GM23338 (cell line): ENCODE data around the gene RYR2.

Source experiments
- CREB1 ChIP-seq: fragments of 250-450 bp; sonication (Bioruptor Pico); IDR thresholded peaks from 2 replicates; pipeline ENCODE4 v1.5.0; 2020; ENCODE audit warnings: low read depth, mild to moderate bottlenecking, moderate library complexity
- EZH2 ChIP-seq: fragments of 200-600 bp; sonication (generic); IDR thresholded peaks from one replicate; pipeline ENCODE4 v1.8.0; 2017; ENCODE audit warnings: antibody characterized with exemption, mild to moderate bottlenecking, low read depth; ENCODE audit not compliant: unreplicated experiment
- EZH2phosphoT487 ChIP-seq: fragments of 200-600 bp; sonication (generic); IDR thresholded peaks from one replicate; pipeline ENCODE4 v1.8.1; 2018; ENCODE audit warnings: antibody characterized with exemption; ENCODE audit not compliant: unreplicated experiment
- JUNB ChIP-seq: IDR thresholded peaks from one replicate; pipeline ENCODE4 v1.6.1; 2016; ENCODE audit warnings: antibody characterized with exemption; ENCODE audit not compliant: unreplicated experiment
- NANOG ChIP-seq: IDR thresholded peaks from 2 replicates; pipeline ENCODE4 v1.6.1; 2016; ENCODE audit warnings: antibody characterized with exemption, borderline replicate concordance
- POLR2AphosphoS5 ChIP-seq: IDR thresholded peaks from 2 replicates; pipeline ENCODE4 v1.6.1; 2016; ENCODE audit warnings: antibody characterized with exemption, low read depth
- TF ChIP-seq, protein P1 (sequence below), 2 experiments: fragments of 200-600 bp in 1 of 2; sonication (generic) in 1 of 2; conservative IDR thresholded peaks; 2 replicates each; pipeline versions ENCODE4 v1.5.1 to v1.6.1; 2016 to 2017; ENCODE audit warnings: antibody characterized with exemption in 2 of 2, low read depth in 2 of 2, mild to moderate bottlenecking in 2 of 2, moderate library complexity in 1 of 2
- TF ChIP-seq, protein P2 (sequence below): IDR thresholded peaks from one replicate; pipeline ENCODE4 v1.6.1; 2018; ENCODE audit warnings: antibody characterized with exemption; ENCODE audit not compliant: unreplicated experiment
- TF ChIP-seq, protein P3 (sequence below): IDR thresholded peaks from 2 replicates; pipeline ENCODE4 v1.6.1; 2016; ENCODE audit warnings: antibody characterized with exemption

DNA sequence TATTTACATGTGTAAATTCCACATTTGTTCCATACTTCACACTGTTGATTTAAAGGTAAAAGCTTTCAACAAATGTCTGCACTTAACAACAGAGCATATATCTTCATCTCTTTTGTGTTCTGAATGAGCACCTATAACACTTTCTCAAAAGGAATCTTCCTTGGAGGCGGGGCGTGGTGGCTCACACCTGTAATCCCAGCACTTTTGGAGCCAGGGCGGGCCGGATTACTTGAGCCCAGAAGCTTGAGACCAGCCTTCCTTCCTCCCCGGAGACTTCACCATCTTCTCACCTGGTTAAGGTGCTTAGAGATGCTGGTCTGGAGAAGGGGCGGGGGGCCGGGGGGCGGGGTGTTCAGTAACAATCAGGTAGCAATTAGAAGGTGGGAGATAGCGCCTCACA is 16.5 kb downstream of the RYR2 start:
- TF ChIP-seq, protein P1, sequence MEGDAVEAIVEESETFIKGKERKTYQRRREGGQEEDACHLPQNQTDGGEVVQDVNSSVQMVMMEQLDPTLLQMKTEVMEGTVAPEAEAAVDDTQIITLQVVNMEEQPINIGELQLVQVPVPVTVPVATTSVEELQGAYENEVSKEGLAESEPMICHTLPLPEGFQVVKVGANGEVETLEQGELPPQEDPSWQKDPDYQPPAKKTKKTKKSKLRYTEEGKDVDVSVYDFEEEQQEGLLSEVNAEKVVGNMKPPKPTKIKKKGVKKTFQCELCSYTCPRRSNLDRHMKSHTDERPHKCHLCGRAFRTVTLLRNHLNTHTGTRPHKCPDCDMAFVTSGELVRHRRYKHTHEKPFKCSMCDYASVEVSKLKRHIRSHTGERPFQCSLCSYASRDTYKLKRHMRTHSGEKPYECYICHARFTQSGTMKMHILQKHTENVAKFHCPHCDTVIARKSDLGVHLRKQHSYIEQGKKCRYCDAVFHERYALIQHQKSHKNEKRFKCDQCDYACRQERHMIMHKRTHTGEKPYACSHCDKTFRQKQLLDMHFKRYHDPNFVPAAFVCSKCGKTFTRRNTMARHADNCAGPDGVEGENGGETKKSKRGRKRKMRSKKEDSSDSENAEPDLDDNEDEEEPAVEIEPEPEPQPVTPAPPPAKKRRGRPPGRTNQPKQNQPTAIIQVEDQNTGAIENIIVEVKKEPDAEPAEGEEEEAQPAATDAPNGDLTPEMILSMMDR (conservative IDR thresholded peaks at IDR 0.05; ENCODE audit: low read depth in 2 of 2), result no peak
- no peak for TF ChIP-seq JUNB
- TF ChIP-seq CREB1 (CRISPR knock-in tag), result no peak
- TF ChIP-seq POLR2AphosphoS5, result no peak
- TF ChIP-seq, protein P2, sequence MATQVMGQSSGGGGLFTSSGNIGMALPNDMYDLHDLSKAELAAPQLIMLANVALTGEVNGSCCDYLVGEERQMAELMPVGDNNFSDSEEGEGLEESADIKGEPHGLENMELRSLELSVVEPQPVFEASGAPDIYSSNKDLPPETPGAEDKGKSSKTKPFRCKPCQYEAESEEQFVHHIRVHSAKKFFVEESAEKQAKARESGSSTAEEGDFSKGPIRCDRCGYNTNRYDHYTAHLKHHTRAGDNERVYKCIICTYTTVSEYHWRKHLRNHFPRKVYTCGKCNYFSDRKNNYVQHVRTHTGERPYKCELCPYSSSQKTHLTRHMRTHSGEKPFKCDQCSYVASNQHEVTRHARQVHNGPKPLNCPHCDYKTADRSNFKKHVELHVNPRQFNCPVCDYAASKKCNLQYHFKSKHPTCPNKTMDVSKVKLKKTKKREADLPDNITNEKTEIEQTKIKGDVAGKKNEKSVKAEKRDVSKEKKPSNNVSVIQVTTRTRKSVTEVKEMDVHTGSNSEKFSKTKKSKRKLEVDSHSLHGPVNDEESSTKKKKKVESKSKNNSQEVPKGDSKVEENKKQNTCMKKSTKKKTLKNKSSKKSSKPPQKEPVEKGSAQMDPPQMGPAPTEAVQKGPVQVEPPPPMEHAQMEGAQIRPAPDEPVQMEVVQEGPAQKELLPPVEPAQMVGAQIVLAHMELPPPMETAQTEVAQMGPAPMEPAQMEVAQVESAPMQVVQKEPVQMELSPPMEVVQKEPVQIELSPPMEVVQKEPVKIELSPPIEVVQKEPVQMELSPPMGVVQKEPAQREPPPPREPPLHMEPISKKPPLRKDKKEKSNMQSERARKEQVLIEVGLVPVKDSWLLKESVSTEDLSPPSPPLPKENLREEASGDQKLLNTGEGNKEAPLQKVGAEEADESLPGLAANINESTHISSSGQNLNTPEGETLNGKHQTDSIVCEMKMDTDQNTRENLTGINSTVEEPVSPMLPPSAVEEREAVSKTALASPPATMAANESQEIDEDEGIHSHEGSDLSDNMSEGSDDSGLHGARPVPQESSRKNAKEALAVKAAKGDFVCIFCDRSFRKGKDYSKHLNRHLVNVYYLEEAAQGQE, result no peak
- no peak for TF ChIP-seq EZH2
- TF ChIP-seq EZH2phosphoT487, result no peak
- no peak for TF ChIP-seq NANOG
- TF ChIP-seq, protein P3, sequence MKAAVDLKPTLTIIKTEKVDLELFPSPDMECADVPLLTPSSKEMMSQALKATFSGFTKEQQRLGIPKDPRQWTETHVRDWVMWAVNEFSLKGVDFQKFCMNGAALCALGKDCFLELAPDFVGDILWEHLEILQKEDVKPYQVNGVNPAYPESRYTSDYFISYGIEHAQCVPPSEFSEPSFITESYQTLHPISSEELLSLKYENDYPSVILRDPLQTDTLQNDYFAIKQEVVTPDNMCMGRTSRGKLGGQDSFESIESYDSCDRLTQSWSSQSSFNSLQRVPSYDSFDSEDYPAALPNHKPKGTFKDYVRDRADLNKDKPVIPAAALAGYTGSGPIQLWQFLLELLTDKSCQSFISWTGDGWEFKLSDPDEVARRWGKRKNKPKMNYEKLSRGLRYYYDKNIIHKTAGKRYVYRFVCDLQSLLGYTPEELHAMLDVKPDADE, result no peak
